Measurements from ENCODE around the gene URB1. TPM values are rescaled to one million over a fixed set of nuclear protein-coding genes. Genes with fewer than 3 reads are reported as not detected.

The URB1 gene
- total RNA-seq, 2 donors from 2014 or later = 14.1 to 17.6 TPM

- DNase-seq (ENCODE audit: low spot score) = no peak
- intact Hi-C loops (cut with DNase I) = loop anchor here in 1 of 2 donors (5.0 kb wide), 1 partner anchor 1934 kb away; no protein-coding TSS in a partner anchor
Observed at GRCh38 chr21:32308696-32309095, 84.1 kb downstream of the URB1 start.

GRCh38 chr21:32307706-32308105 lies 85.1 kb downstream of the URB1 start:
- no peak for DNase-seq (ENCODE audit: low spot score)
- intact Hi-C loops (cut with DNase I) = loop anchor here in 1 of 2 donors (1.0 to 5.0 kb wide), 2 partner anchors 40 to 1935 kb away; no protein-coding TSS in a partner anchor

GRCh38 chr21:32306021-32306780 lies 86.6 kb downstream of the URB1 start:
- DNase-seq (ENCODE audit: low spot score) = peak; percentile 46
- intact Hi-C loops (cut with DNase I) = loop anchor here in 1 of 2 donors (5.0 kb wide), 1 partner anchor 1936 kb away; no protein-coding TSS in a partner anchor

GRCh38 chr21:32304998-32305397 lies 87.8 kb downstream of the URB1 start:
- DNase-seq (ENCODE audit: low spot score) = no peak
- intact Hi-C loops (cut with DNase I) = loop anchor here in 1 of 2 donors (5.0 kb wide), 1 partner anchor 1937 kb away; no protein-coding TSS in a partner anchor

- DNase-seq (ENCODE audit: low spot score) = no peak
- intact Hi-C loops (cut with DNase I) = no loop called here
Observed at GRCh38 chr21:32303385-32303784, 89.4 kb downstream of the URB1 start.

- peak; percentile 36 for DNase-seq (ENCODE audit: low spot score)
- intact Hi-C loops (cut with DNase I) = no loop called here
Observed at GRCh38 chr21:32302560-32302959, 90.3 kb downstream of the URB1 start.

- intact Hi-C loops (cut with DNase I) = no loop called here
- no peak for DNase-seq (ENCODE audit: low spot score)
Observed at GRCh38 chr21:32301596-32301995, 91.2 kb downstream of the URB1 start.

GRCh38 chr21:32300117-32300681 lies 92.6 kb downstream of the URB1 start:
- peak; percentile 56 for DNase-seq (ENCODE audit: low spot score)
- intact Hi-C loops (cut with DNase I) = no loop called here

GRCh38 chr21:32299695-32300094 lies 93.1 kb downstream of the URB1 start:
- intact Hi-C loops (cut with DNase I) = no loop called here
- DNase-seq (ENCODE audit: low spot score) = no peak

- DNase-seq (ENCODE audit: low spot score) = peak; percentile 58
- intact Hi-C loops (cut with DNase I) = no loop called here
Observed at GRCh38 chr21:32298658-32299081, 94.1 kb downstream of the URB1 start, which contains the start of gene MRAP. MRAP (plus strand) TSS chr21:32298855; CDS start chr21:32298972, 117 bp downstream.

- intact Hi-C loops (cut with DNase I) = no loop called here
- DNase-seq (ENCODE audit: low spot score) = peak; percentile 23
Observed at GRCh38 chr21:32298148-32298559, 94.7 kb downstream of the URB1 start.

GRCh38 chr21:32297449-32297848 lies 95.4 kb downstream of the URB1 start:
- intact Hi-C loops (cut with DNase I) = no loop called here
- DNase-seq (ENCODE audit: low spot score) = peak; percentile 7

GRCh38 chr21:32285476-32285875 lies 107.3 kb downstream of the URB1 start:
- intact Hi-C loops (cut with DNase I) = no loop called here
- DNase-seq (ENCODE audit: low spot score) = no peak

- intact Hi-C loops (cut with DNase I) = no loop called here
Observed at GRCh38 chr21:32282992-32283391, 109.8 kb downstream of the URB1 start.

GRCh38 chr21:32281531-32281930 lies 111.3 kb downstream of the URB1 start:
- intact Hi-C loops (cut with DNase I) = no loop called here
- no peak for DNase-seq (ENCODE audit: low spot score)

More at GRCh38 chr21:32282992-32283391, 109.8 kb downstream of the URB1 start:
- no peak for DNase-seq (ENCODE audit: low spot score)

GRCh38 chr21:32279377-32279680 lies 113.5 kb downstream of the URB1 start:
- intact Hi-C loops (cut with DNase I) = no loop called here
- no peak for DNase-seq (ENCODE audit: low spot score)

GRCh38 chr21:32278518-32279376 lies 114.1 kb downstream of the URB1 start, which contains the start of gene MIS18A:
MIS18A (minus strand) TSS chr21:32279049; CDS start chr21:32279014, 35 bp downstream.
- intact Hi-C loops (cut with DNase I) = no loop called here
- peak; percentile 99 for DNase-seq (ENCODE audit: low spot score)

- intact Hi-C loops (cut with DNase I) = no loop called here
- no peak for DNase-seq (ENCODE audit: low spot score)
Observed at GRCh38 chr21:32278103-32278502, 114.7 kb downstream of the URB1 start.

GRCh38 chr21:32276671-32277070 lies 116.1 kb downstream of the URB1 start:
- DNase-seq (ENCODE audit: low spot score) = no peak
- intact Hi-C loops (cut with DNase I) = no loop called here

GRCh38 chr21:32270748-32271147 lies 122.1 kb downstream of the URB1 start:
- intact Hi-C loops (cut with DNase I) = no loop called here
- DNase-seq (ENCODE audit: low spot score) = no peak
